Pancreas (tissue), 10 donors: ENCODE data around the gene IFNA13. TPM values are rescaled to one million over a fixed set of nuclear protein-coding genes. Genes with fewer than 3 reads are reported as not detected.

Experiments
- ATAC-seq, 4 donors: fragments of 200-7000 bp; cut with Tn5 transposase; one replicate each; pipeline versions ENCODE4 v1.8.0 to v1.9.1; 2020; ENCODE audit warnings: mild to moderate bottlenecking in 4 of 4, moderate library complexity in 4 of 4
- DNase-seq, 6 donors: peaks; one replicate each; pipeline ENCODE4 v3.0.0-alpha.2; 2020
- FAIRE-seq: peaks from 2 replicates; lab custom pipeline; 2012; peaks lifted over from hg19 to GRCh38; lab: Jason Lieb, UNC
- H3K27ac ChIP-seq, 4 donors: fragments of 200-600 bp; sonication (generic); 1 replicate in 3 of 4; 2 replicates in 1 of 4; pipeline versions ENCODE4 v1.5.0 to v1.8.0; 2020
- H3K27me3 ChIP-seq, 4 donors: fragments of 200-600 bp; one replicate each; pipeline ENCODE4 v1.8.0; 2021
- H3K36me3 ChIP-seq, 3 donors: fragments of 200-600 bp; sonication (generic) in 1 of 3; one replicate each; pipeline versions ENCODE4 v1.5.0 to v1.8.0; 2020 to 2021
- H3K4me1 ChIP-seq, 3 donors: fragments of 200-600 bp; one replicate each; pipeline ENCODE4 v1.8.0; 2021
- H3K4me3 ChIP-seq, 4 donors: fragments of 200-600 bp; sonication (generic) in 2 of 4; one replicate each; pipeline versions ENCODE4 v1.5.0 to v1.8.0; 2020 to 2021
- H3K9me3 ChIP-seq, 4 donors: fragments of 200-600 bp; one replicate each; pipeline ENCODE4 v1.8.0; 2021
- WGBS, 2 donors: extraction: QIAGEN DNeasy Blood & Tissue Kit; methylation state at CpG; one replicate each; pipeline ENCODE4 v1.1.7; 2013; 5-methylcytosine and 5-hydroxymethylcytosine counted together
- intact Hi-C, 3 donors: fragments of 100-400 bp; cut with DNase I; formaldehyde crosslinking; loops; one replicate each; pipeline versions ENCODE4 v1.11.1 to v1.14.2; 2022
- polyA plus RNA-seq, 2 donors: library from polyadenylated mRNA; stranded (reverse); fragments of 200-250 nt; gene quantifications; one replicate each; pipeline ENCODE4 v1.2.3, GENCODE V29; 2013
- total RNA-seq, 6 donors: library from RNA; stranded (reverse); fragmentation: NEBNext Ultra II Directional in 4 of 6; extraction: Animal tissue kit (Norgen Biotek cat#: 25700) in 4 of 6; gene quantifications; one replicate each; pipeline versions ENCODE4 v1.2.1 to v1.2.4, GENCODE V29; 2021 to 2023
- TF ChIP-seq, protein P1 (sequence below), 4 donors: fragments of 200-600 bp; sonication (generic) in 3 of 4; IDR thresholded peaks; one replicate each; pipeline versions ENCODE4 v1.5.0 to v1.8.0; 2021; ENCODE audit warnings: antibody characterized with exemption in 4 of 4
- donor health status: healthy with polysubstance abuse.
- donor health status: DM: no; HTN: no; CAD: no; lungs with moderate emphysema.
- donor health status: DM: no; HTN: no; CAD: no.
- donor health status: control.
- donor health status: control.
- donor health status: Bipolar disorder and iron deficiency.
- donor health status: DM: yes; HTN: yes; CAD: no.
- donor health status: DM: no; HTN: no; CAD: no.
- donor health status: DM: no; HTN: no; CAD: no.
- donor health status: DM: yes; HTN: yes; CAD: no.

Gene IFNA13
- total RNA-seq = not detected
- polyA plus RNA-seq = under 1 TPM in 1 of 2 donors, not detected in 1; 0.07 TPM

- 73 to 82% methylated on average over 3 of the region's 3 CpGs for WGBS, 2 donors
- FAIRE-seq (no peak), ATAC-seq (no peak), DNase-seq (no peak)
- no peak within 1 kb of the TSS for H3K4me3 ChIP-seq
- H3K4me1 ChIP-seq = no peaks in the 10 kb centered on the region
- H3K9me3 ChIP-seq = no peaks in the 10 kb centered on the region
- intact Hi-C loops = no loop called here
- H3K36me3 ChIP-seq = no peaks in the 10 kb centered on the region
- TF ChIP-seq, protein P1, sequence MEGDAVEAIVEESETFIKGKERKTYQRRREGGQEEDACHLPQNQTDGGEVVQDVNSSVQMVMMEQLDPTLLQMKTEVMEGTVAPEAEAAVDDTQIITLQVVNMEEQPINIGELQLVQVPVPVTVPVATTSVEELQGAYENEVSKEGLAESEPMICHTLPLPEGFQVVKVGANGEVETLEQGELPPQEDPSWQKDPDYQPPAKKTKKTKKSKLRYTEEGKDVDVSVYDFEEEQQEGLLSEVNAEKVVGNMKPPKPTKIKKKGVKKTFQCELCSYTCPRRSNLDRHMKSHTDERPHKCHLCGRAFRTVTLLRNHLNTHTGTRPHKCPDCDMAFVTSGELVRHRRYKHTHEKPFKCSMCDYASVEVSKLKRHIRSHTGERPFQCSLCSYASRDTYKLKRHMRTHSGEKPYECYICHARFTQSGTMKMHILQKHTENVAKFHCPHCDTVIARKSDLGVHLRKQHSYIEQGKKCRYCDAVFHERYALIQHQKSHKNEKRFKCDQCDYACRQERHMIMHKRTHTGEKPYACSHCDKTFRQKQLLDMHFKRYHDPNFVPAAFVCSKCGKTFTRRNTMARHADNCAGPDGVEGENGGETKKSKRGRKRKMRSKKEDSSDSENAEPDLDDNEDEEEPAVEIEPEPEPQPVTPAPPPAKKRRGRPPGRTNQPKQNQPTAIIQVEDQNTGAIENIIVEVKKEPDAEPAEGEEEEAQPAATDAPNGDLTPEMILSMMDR (IDR thresholded peaks at IDR 0.05) = no peak
- no peak within 1 kb of the TSS for H3K27ac ChIP-seq
- no peaks in the 10 kb centered on the region for H3K27me3 ChIP-seq
Measured at GRCh38 chr9:21367957-21368356, at the start of gene IFNA13. TSS of gene IFNA13 (minus strand) at chr9:21368057. CDS start at chr9:21368010, 47 bp downstream.

GRCh38 chr9:21415493-21416267 is 47.8 kb upstream of the IFNA13 start:
- Histone ChIP-seq H3K27ac (no peak overlapping the region), H3K4me3 (no peak overlapping the region), H3K9me3 (no peaks in the 10 kb centered on the region), H3K27me3 (no peaks in the 10 kb centered on the region), H3K36me3 (no peaks in the 10 kb centered on the region), H3K4me1 (no peaks in the 10 kb centered on the region)
- DNase-seq (no peak), FAIRE-seq (no peak), ATAC-seq (peak in 3 of 4 donors; percentile 40 to 54 (median 47))
- 43 to 46% methylated on average over 5 of the region's 5 CpGs for whole genome bisulfite sequencing, 2 donors
- intact Hi-C loops = no loop called here
- TF ChIP-seq, protein P1 (IDR thresholded peaks at IDR 0.05) = no peak

DNA sequence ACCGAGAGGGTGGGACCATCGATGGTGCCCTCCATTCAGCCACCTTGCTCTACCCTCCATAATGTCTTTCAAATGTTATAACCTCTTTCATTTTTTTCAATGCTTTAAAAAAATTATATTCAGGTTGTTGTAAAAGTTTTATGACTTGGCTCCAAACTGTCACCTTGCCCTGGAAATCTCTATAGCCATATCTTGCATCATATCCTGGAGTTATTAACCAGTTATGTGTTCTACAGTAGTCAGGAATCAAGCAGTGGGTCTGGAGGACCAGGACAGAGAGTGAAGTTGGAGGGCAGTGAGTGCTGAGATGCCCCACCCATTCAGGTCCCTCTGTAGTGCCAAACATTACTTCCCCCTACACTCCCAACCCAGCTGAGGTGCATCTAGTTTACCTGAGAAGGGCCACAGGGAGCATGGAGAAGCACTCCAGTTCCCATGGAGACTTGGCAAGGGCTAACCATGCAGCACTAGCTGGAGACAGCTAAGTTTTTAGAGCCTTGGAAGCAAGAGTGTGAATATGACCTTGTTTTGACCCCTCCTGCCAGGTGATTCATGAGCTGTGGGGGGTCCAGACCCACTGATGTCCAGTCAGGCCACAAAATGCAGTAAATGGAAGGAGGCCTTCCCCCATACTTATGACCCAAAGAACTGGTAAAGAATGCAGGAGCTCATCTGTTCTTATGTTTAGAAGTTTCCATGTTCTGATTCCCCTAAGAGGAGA is 46.5 kb upstream of the IFNA13 start:
- Histone ChIP-seq H3K4me1 (no peaks in the 10 kb centered on the region), H3K9me3 (no peaks in the 10 kb centered on the region), H3K36me3 (no peaks in the 10 kb centered on the region), H3K27ac (no peak overlapping the region), H3K27me3 (no peaks in the 10 kb centered on the region), H3K4me3 (no peak overlapping the region)
- DNase-seq (no peak), FAIRE-seq (no peak), ATAC-seq (no peak)
- WGBS, 2 donors = 72 to 74% methylated on average over 2 of the region's 2 CpGs
- intact Hi-C loops = no loop called here
- TF ChIP-seq, protein P1 (IDR thresholded peaks at IDR 0.05) = no peak

DNA sequence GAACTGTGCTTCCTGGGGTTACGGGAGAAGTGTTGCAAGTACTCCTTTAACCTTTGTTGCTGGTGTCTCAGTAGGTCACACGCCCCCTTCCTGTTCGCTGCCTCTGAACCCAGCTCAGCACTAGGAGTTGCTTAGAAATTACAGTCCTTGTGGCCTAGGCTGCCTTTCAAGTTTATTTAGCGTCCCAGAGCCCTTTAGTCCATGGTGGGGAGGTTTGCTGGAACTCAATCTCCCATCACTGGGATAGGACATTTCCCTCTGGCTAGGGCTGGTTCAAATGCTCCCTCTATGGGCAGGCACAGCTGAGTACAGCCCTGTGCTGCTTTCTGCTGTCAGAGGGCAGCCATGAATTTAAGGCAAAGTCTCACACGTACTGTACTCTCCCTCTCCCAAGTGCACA is 45.8 kb upstream of the IFNA13 start:
- ATAC-seq = peak in 1 of 4 donors; percentile 38

More for the DNA sequence above, 45.8 kb upstream of the IFNA13 start:
- no peaks in the 10 kb centered on the region for H3K4me1 ChIP-seq
- no peak overlapping the region for H3K4me3 ChIP-seq
- H3K27me3 ChIP-seq = no peaks in the 10 kb centered on the region
- no peak overlapping the region for H3K27ac ChIP-seq
- H3K9me3 ChIP-seq = no peaks in the 10 kb centered on the region
- WGBS, 2 donors = 55 to 64% methylated on average over 5 of the region's 5 CpGs
- FAIRE-seq = no peak
- no peaks in the 10 kb centered on the region for H3K36me3 ChIP-seq
- intact Hi-C loops = no loop called here
- DNase-seq = no peak
- TF ChIP-seq, protein P1 (IDR thresholded peaks at IDR 0.05) = no peak
